Measurements from ENCODE around the gene COX17. TPM values are rescaled to one million over a fixed set of nuclear protein-coding genes. Genes with fewer than 3 reads are reported as not detected.
"Not testable (repeated sequence)": the region's sequence is repeated elsewhere in the genome, so short reads cannot be mapped to it uniquely, and the experiment has no call there.

COX17 gene
- total and polyA plus RNA-seq, 10 donors, result 30.4 to 136 (median 43.7) TPM

DNA sequence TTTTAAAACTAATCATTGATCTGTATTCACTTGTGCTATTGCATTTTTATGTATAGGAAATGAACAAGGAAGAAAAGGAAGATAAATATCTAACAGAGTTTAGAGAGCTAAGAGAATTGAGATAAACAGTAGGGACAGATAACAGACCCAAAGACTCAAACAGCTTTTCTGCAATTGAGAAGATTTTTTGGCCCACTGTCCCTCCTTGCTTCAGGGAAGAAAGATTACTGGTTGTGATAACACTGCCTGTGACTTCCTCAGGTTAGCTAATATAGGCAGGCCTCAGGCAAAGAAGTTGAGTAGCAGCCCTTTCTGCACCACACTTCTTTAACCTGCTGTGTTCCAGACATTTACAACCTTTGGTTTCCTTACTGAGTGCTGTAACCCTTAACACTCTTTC lies 2.7 kb upstream of the COX17 start:
- Histone ChIP-seq H3K27ac (no peak overlapping the region), H3K27me3 (replicated peaks in 1 of 7) (no peaks in the 10 kb centered on the region), H3K36me3 (peaks cover 0 to 6% (median 3%) of the 10 kb centered on the region in 6 donors), H3K4me3 (no peak overlapping the region), H3K4me1 (peaks cover 9 to 28% (median 25%) of the 10 kb centered on the region in 6 donors), H3K9me3 (no peaks in the 10 kb centered on the region)
- DNase-seq, result no peak
- TF ChIP-seq, protein P1, sequence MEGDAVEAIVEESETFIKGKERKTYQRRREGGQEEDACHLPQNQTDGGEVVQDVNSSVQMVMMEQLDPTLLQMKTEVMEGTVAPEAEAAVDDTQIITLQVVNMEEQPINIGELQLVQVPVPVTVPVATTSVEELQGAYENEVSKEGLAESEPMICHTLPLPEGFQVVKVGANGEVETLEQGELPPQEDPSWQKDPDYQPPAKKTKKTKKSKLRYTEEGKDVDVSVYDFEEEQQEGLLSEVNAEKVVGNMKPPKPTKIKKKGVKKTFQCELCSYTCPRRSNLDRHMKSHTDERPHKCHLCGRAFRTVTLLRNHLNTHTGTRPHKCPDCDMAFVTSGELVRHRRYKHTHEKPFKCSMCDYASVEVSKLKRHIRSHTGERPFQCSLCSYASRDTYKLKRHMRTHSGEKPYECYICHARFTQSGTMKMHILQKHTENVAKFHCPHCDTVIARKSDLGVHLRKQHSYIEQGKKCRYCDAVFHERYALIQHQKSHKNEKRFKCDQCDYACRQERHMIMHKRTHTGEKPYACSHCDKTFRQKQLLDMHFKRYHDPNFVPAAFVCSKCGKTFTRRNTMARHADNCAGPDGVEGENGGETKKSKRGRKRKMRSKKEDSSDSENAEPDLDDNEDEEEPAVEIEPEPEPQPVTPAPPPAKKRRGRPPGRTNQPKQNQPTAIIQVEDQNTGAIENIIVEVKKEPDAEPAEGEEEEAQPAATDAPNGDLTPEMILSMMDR (IDR thresholded peaks at IDR 0.05 in 8 of 11, conservative IDR thresholded peaks at IDR 0.05 in 3 of 11), result no peak
- TF ChIP-seq POLR2A (IDR thresholded peaks at IDR 0.05) (no peak), POLR2AphosphoS5 (IDR thresholded peaks at IDR 0.05) (no peak)
- intact Hi-C loops (cut with DNase I; ENCODE audit: low total_unique reads), result loop anchor here (5.0 kb wide), 2 partner anchors 403 to 798 kb away; no protein-coding TSS in a partner anchor

- peaks cover 0 to 22% (median 19%) of the 10 kb centered on the region in 6 donors for H3K36me3 ChIP-seq
- DNase-seq; H3K27me3 ChIP-seq (replicated peaks in 1 of 7); H3K9me3 ChIP-seq; intact Hi-C loops (cut with DNase I; ENCODE audit: low total_unique reads); H3K4me3 ChIP-seq: not testable (repeated sequence)
- 96 to 98% (median 97%) methylated on average over 10 of the region's 10 CpGs for WGBS, 5 donors
- peak overlapping the region in 5 of 8 donors; percentile 93 to 99 (median 97) for H3K27ac ChIP-seq
- H3K4me1 ChIP-seq, result peaks cover 9 to 45% (median 26%) of the 10 kb centered on the region in 6 donors
These were observed 1.0 kb upstream of the COX17 start for GRCh38 chr3:119678209-119678608.

GRCh38 chr3:119677641-119677934 lies 382 bp upstream of the COX17 start:
- Histone ChIP-seq H3K4me1 (peaks cover 11 to 51% (median 29%) of the 10 kb centered on the region in 6 donors), H3K36me3 (peaks cover 0 to 28% (median 26%) of the 10 kb centered on the region in 6 donors), H3K27me3 (replicated peaks in 1 of 7) (no peaks in the 10 kb centered on the region), H3K27ac (peak overlapping the region; percentile 69 to 99 (median 96)), H3K4me3 (peak overlapping the region; percentile 52 to 85 (median 70)), H3K9me3 (no peaks in the 10 kb centered on the region)
- TF ChIP-seq POLR2A (IDR thresholded peaks at IDR 0.05) (no peak), POLR2AphosphoS5 (IDR thresholded peaks at IDR 0.05) (no peak)
- TF ChIP-seq, protein P1 (IDR thresholded peaks at IDR 0.05 in 8 of 11, conservative IDR thresholded peaks at IDR 0.05 in 3 of 11), result no peak
- WGBS, 5 donors, result 6 to 11% (median 8%) methylated on average over 6 of the region's 6 CpGs
- DNase-seq, result no peak
- intact Hi-C loops (cut with DNase I; ENCODE audit: low total_unique reads), result no loop called here

DNA sequence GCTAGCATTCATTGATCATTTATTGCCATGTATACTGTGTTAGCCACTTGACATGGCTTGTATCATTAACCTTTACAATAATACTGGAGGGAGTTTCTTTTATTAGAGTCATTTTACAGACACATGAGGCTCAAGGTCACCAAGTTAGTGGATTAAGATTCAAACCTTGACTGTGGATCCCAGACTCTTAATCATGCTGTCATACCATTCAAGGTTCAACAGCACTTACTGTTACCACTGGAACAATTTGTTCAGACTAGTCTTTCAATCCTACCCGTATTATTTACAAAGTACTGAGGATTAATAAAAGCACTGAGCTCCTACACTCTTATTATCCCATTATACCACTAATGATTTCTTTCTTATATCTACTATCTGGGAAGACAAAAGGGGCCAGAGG lies 1.2 kb downstream of the COX17 start:
- H3K27me3 ChIP-seq (replicated peaks in 1 of 7), result no peaks in the 10 kb centered on the region
- peak overlapping the region in 7 of 8 donors; percentile 61 to 85 (median 72) for H3K4me3 ChIP-seq
- H3K9me3 ChIP-seq, result no peaks in the 10 kb centered on the region
- TF ChIP-seq POLR2AphosphoS5 (IDR thresholded peaks at IDR 0.05) (no peak), POLR2A (IDR thresholded peaks at IDR 0.05) (no peak)
- TF ChIP-seq, protein P1 (IDR thresholded peaks at IDR 0.05 in 8 of 11, conservative IDR thresholded peaks at IDR 0.05 in 3 of 11), result no peak
- intact Hi-C loops (cut with DNase I; ENCODE audit: low total_unique reads), result no loop called here
- peaks cover 12 to 55% (median 30%) of the 10 kb centered on the region in 6 donors for H3K4me1 ChIP-seq
- 38 to 73% (median 56%) methylated on average over 1 of the region's 1 CpG for WGBS, 5 donors
- DNase-seq, result no peak
- H3K36me3 ChIP-seq, result peaks cover 0 to 44% (median 36%) of the 10 kb centered on the region in 6 donors
- H3K27ac ChIP-seq, result peak overlapping the region; percentile 69 to 99 (median 96)

All from spleen (tissue), 11 donors.